Hepatocyte (in vitro differentiated cells): Measurements from ENCODE around the gene PRDM16. TPM values are rescaled to one million over a fixed set of nuclear protein-coding genes. Genes with fewer than 3 reads are reported as not detected.

Experiments
- DNase-seq: peaks from one replicate; pipeline ENCODE4 v3.0.0-alpha.2; 2016; ENCODE audit warnings: low spot score
- H2AFZ ChIP-seq: fragments of 200-600 bp; sonication (generic); 2 replicates; pipeline ENCODE4 v1.6.0; 2016; ENCODE audit warnings: antibody characterized with exemption, mild to moderate bottlenecking
- H3K27ac ChIP-seq: fragments of 200-600 bp; sonication (generic); 2 replicates; pipeline ENCODE4 v1.5.1; 2016; ENCODE audit warnings: mild to moderate bottlenecking
- H3K27me3 ChIP-seq: fragments of 200-600 bp; sonication (generic); 2 replicates; pipeline ENCODE4 v1.6.1; 2016
- H3K36me3 ChIP-seq: fragments of 200-600 bp; sonication (generic); replicated peaks from 2 replicates; pipeline ENCODE4 v1.5.1; 2016; ENCODE audit warnings: low read depth; ENCODE audit not compliant: insufficient read depth
- H3K4me1 ChIP-seq: fragments of 200-600 bp; sonication (generic); 2 replicates; pipeline ENCODE4 v1.5.1; 2016; ENCODE audit warnings: mild to moderate bottlenecking, moderate library complexity; ENCODE audit not compliant: insufficient read depth
- H3K4me2 ChIP-seq: fragments of 200-600 bp; sonication (generic); 2 replicates; pipeline ENCODE4 v1.6.0; 2016
- H3K4me3 ChIP-seq: fragments of 200-600 bp; sonication (generic); 2 replicates; pipeline ENCODE4 v1.5.1; 2016; ENCODE audit warnings: mild to moderate bottlenecking
- H3K79me2 ChIP-seq: fragments of 200-600 bp; sonication (generic); 2 replicates; pipeline ENCODE4 v1.6.0; 2017; ENCODE audit warnings: mild to moderate bottlenecking
- H3K9me2 ChIP-seq: fragments of 200-600 bp; sonication (generic); replicated peaks from 2 replicates; pipeline ENCODE4 v1.6.0; 2017; ENCODE audit warnings: mild to moderate bottlenecking; ENCODE audit not compliant: insufficient read depth
- H3K9me3 ChIP-seq: fragments of 200-600 bp; sonication (generic); 2 replicates; pipeline ENCODE4 v1.5.1; 2016; ENCODE audit warnings: low read depth, mild to moderate bottlenecking
- H4K20me1 ChIP-seq: fragments of 200-600 bp; sonication (generic); 2 replicates; pipeline ENCODE4 v1.6.0; 2016; ENCODE audit warnings: mild to moderate bottlenecking; ENCODE audit not compliant: insufficient read depth, poor library complexity, severe bottlenecking
- CTCF ChIP-seq: fragments of 200-600 bp; sonication (generic); IDR thresholded peaks from 2 replicates; pipeline ENCODE4 v1.5.1; 2016; ENCODE audit warnings: antibody characterized with exemption, mild to moderate bottlenecking; ENCODE audit not compliant: poor library complexity
- EZH2 ChIP-seq: fragments of 200-600 bp; sonication (generic); IDR thresholded peaks from 2 replicates; pipeline ENCODE4 v1.6.1; 2016; ENCODE audit warnings: antibody characterized with exemption, mild to moderate bottlenecking, borderline replicate concordance
- EZH2phosphoT487 ChIP-seq: fragments of 200-600 bp; sonication (generic); IDR thresholded peaks from one replicate; pipeline ENCODE4 v1.6.1; 2018; ENCODE audit warnings: antibody characterized with exemption, mild to moderate bottlenecking, low read depth, moderate library complexity; ENCODE audit not compliant: unreplicated experiment, severe bottlenecking
- WGBS: methylation state at CpG from one replicate; pipeline ENCODE4 v1.1.6; 2016; ENCODE audit warnings: low lambda C conversion rate; ENCODE audit errors: missing lambda C conversion rate; 5-methylcytosine and 5-hydroxymethylcytosine counted together
- polyA plus RNA-seq: library from polyadenylated mRNA; unstranded; fragments of >200 nt; fragmentation: Nextera tagmentation; extraction: Ambion mirVana; gene quantifications from 2 replicates; pipeline ENCODE4 v1.2.1, GENCODE V29; 2016
- total RNA-seq: library from RNA; depleted of rRNA; stranded (reverse); fragments of >200 nt; gene quantifications from 2 replicates; pipeline ENCODE4 v1.2.3, GENCODE V29; 2014

The PRDM16 gene
- total and polyA plus RNA-seq, 2 experiments from 2014 or later: 8.1 to 9.9 TPM

- Histone ChIP-seq H3K4me1 (no peaks in the 10 kb centered on the region), H3K9me2 (no peaks in the 10 kb centered on the region), H3K9me3 (no peaks in the 10 kb centered on the region), H3K79me2 (no peaks in the 10 kb centered on the region), H2AFZ (no peak overlapping the region), H3K27ac (no peak overlapping the region), H3K36me3 (no peaks in the 10 kb centered on the region), H3K4me3 (no peak overlapping the region), H3K4me2 (no peak overlapping the region), H3K27me3 (no peaks in the 10 kb centered on the region), H4K20me1 (no peaks in the 10 kb centered on the region)
- TF ChIP-seq CTCF: no peak
- no peak for TF ChIP-seq EZH2
- no peak for TF ChIP-seq EZH2phosphoT487
- DNase-seq: no peak
- WGBS: 95% methylated on average over 28 of the region's 31 CpGs
These were observed 364.8 kb downstream of the PRDM16 start for GRCh38 chr1:3433596-3434320.

- Histone ChIP-seq H3K4me2 (no peak overlapping the region), H2AFZ (no peak overlapping the region), H3K9me3 (no peaks in the 10 kb centered on the region), H3K4me1 (no peaks in the 10 kb centered on the region), H3K36me3 (no peaks in the 10 kb centered on the region), H3K4me3 (no peak overlapping the region), H4K20me1 (no peaks in the 10 kb centered on the region), H3K27ac (no peak overlapping the region), H3K79me2 (no peaks in the 10 kb centered on the region), H3K9me2 (no peaks in the 10 kb centered on the region), H3K27me3 (no peaks in the 10 kb centered on the region)
- WGBS: 92% methylated on average over 34 of the region's 40 CpGs
- TF ChIP-seq CTCF: no peak
- no peak for TF ChIP-seq EZH2phosphoT487
- no peak for TF ChIP-seq EZH2
- no peak for DNase-seq
These were observed 365.6 kb downstream of the PRDM16 start for GRCh38 chr1:3434406-3435110.

GRCh38 chr1:3435666-3436065, 366.7 kb downstream of the PRDM16 start:
- no peaks in the 10 kb centered on the region for H3K4me1 ChIP-seq
- TF ChIP-seq CTCF: no peak
- no peak for TF ChIP-seq EZH2
- no peak for TF ChIP-seq EZH2phosphoT487

More at GRCh38 chr1:3435666-3436065, 366.7 kb downstream of the PRDM16 start:
- Histone ChIP-seq H2AFZ (no peak overlapping the region), H3K4me3 (no peak overlapping the region), H3K4me2 (no peak overlapping the region), H3K27ac (no peak overlapping the region), H3K9me3 (no peaks in the 10 kb centered on the region), H3K79me2 (no peaks in the 10 kb centered on the region), H3K27me3 (no peaks in the 10 kb centered on the region), H3K36me3 (no peaks in the 10 kb centered on the region), H4K20me1 (no peaks in the 10 kb centered on the region), H3K9me2 (no peaks in the 10 kb centered on the region)
- WGBS: 88% methylated on average over 20 of the region's 21 CpGs
- DNase-seq: no peak
